ENCODE measurements around the gene ADCY3.

Gene ADCY3

DNA sequence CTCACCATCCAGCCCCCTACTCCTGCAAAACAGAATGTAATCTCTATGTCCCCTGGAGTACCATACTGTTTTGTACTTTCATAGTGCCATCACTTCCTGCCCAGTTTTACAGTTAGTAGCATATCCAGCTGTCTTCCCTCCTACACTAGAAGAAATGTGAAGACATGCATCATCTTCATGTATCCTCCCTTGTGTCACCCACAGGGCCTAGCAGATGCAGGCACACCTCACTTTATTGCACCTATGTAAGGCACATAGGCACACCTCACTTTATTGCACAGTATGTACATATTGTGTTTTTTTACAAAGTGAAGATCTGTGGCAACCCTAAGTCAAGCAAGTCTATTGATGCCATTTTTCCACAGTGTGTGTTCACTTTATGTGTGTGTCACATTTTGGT is 39.7 kb upstream of the ADCY3 start:
- Histone ChIP-seq H3K27ac (ENCODE audit: low read length) (no peak overlapping the region), H3K9ac (ENCODE audit: low read depth, low read length) (no peak overlapping the region), H3K36me3 (ENCODE audit: insufficient read depth, low read length) (peaks cover 95% of the 10 kb centered on the region), H3K27me3 (ENCODE audit: insufficient read depth, low read length, poor library complexity) (no peaks in the 10 kb centered on the region), H3K4me3 (ENCODE audit: low read depth in 1 of 2, low read length in 2 of 2) (no peak overlapping the region), H4K20me1 (ENCODE audit: insufficient read depth, low read length) (no peaks in the 10 kb centered on the region), H3K79me2 (ENCODE audit: insufficient read depth, low read length) (0 out of 2 replicates have a peak, but pooled peaks cover 3% of the 10 kb centered on the region), H3K4me1 (ENCODE audit: insufficient read depth, low read length) (no peaks in the 10 kb centered on the region), H2AFZ (ENCODE audit: low read depth, low read length) (no peak overlapping the region), H3K4me2 (ENCODE audit: insufficient read depth, low read length) (no peak overlapping the region), H3K9me3 (ENCODE audit: insufficient read depth, low read length, severe bottlenecking) (peaks cover 12% of the 10 kb centered on the region)
- ATAC-seq (ENCODE audit: insufficient read depth, low read depth) (no peak), DNase-seq (no peak)
- TF ChIP-seq, protein P1, sequence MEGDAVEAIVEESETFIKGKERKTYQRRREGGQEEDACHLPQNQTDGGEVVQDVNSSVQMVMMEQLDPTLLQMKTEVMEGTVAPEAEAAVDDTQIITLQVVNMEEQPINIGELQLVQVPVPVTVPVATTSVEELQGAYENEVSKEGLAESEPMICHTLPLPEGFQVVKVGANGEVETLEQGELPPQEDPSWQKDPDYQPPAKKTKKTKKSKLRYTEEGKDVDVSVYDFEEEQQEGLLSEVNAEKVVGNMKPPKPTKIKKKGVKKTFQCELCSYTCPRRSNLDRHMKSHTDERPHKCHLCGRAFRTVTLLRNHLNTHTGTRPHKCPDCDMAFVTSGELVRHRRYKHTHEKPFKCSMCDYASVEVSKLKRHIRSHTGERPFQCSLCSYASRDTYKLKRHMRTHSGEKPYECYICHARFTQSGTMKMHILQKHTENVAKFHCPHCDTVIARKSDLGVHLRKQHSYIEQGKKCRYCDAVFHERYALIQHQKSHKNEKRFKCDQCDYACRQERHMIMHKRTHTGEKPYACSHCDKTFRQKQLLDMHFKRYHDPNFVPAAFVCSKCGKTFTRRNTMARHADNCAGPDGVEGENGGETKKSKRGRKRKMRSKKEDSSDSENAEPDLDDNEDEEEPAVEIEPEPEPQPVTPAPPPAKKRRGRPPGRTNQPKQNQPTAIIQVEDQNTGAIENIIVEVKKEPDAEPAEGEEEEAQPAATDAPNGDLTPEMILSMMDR (IDR thresholded peaks at IDR 0.05; ENCODE audit: borderline replicate concordance, extremely low read depth, low read length, poor library complexity, severe bottlenecking) = no peak
- no peak for TF ChIP-seq EZH2 (IDR thresholded peaks at IDR 0.05; ENCODE audit: borderline replicate concordance, low read depth, low read length, severe bottlenecking)

- Histone ChIP-seq H3K9ac (ENCODE audit: low read depth, low read length) (no peak overlapping the region), H3K4me1 (ENCODE audit: insufficient read depth, low read length) (no peaks in the 10 kb centered on the region), H4K20me1 (ENCODE audit: insufficient read depth, low read length) (no peaks in the 10 kb centered on the region), H2AFZ (ENCODE audit: low read depth, low read length) (no peak overlapping the region), H3K79me2 (ENCODE audit: insufficient read depth, low read length) (0 out of 2 replicates have a peak, but pooled peaks cover 3% of the 10 kb centered on the region), H3K4me3 (ENCODE audit: low read depth in 1 of 2, low read length in 2 of 2) (no peak overlapping the region), H3K27ac (ENCODE audit: low read length) (no peak overlapping the region), H3K9me3 (ENCODE audit: insufficient read depth, low read length, severe bottlenecking) (peaks cover 12% of the 10 kb centered on the region), H3K27me3 (ENCODE audit: insufficient read depth, low read length, poor library complexity) (no peaks in the 10 kb centered on the region), H3K4me2 (ENCODE audit: insufficient read depth, low read length) (no peak overlapping the region), H3K36me3 (ENCODE audit: insufficient read depth, low read length) (peaks cover 97% of the 10 kb centered on the region)
- DNase-seq = no peak
- TF ChIP-seq EZH2 (IDR thresholded peaks at IDR 0.05; ENCODE audit: borderline replicate concordance, low read depth, low read length, severe bottlenecking) = no peak
- TF ChIP-seq, protein P1 (IDR thresholded peaks at IDR 0.05; ENCODE audit: borderline replicate concordance, extremely low read depth, low read length, poor library complexity, severe bottlenecking) = no peak
- no peak for ATAC-seq (ENCODE audit: insufficient read depth, low read depth)
Measured at GRCh38 chr2:24958411-24958935, 38.4 kb upstream of the ADCY3 start.

- Histone ChIP-seq H3K4me2 (ENCODE audit: insufficient read depth, low read length) (no peak overlapping the region), H2AFZ (ENCODE audit: low read depth, low read length) (no peak overlapping the region), H3K9ac (ENCODE audit: low read depth, low read length) (no peak overlapping the region), H3K36me3 (ENCODE audit: insufficient read depth, low read length) (peaks cover 94% of the 10 kb centered on the region), H4K20me1 (ENCODE audit: insufficient read depth, low read length) (no peaks in the 10 kb centered on the region), H3K4me1 (ENCODE audit: insufficient read depth, low read length) (no peaks in the 10 kb centered on the region), H3K27ac (ENCODE audit: low read length) (no peak overlapping the region), H3K4me3 (ENCODE audit: low read depth in 1 of 2, low read length in 2 of 2) (no peak overlapping the region), H3K27me3 (ENCODE audit: insufficient read depth, low read length, poor library complexity) (no peaks in the 10 kb centered on the region), H3K79me2 (ENCODE audit: insufficient read depth, low read length) (0 out of 2 replicates have a peak, but pooled peaks cover 3% of the 10 kb centered on the region), H3K9me3 (ENCODE audit: insufficient read depth, low read length, severe bottlenecking) (peaks cover 12% of the 10 kb centered on the region)
- TF ChIP-seq EZH2 (IDR thresholded peaks at IDR 0.05; ENCODE audit: borderline replicate concordance, low read depth, low read length, severe bottlenecking) = no peak
- TF ChIP-seq, protein P1 (IDR thresholded peaks at IDR 0.05; ENCODE audit: borderline replicate concordance, extremely low read depth, low read length, poor library complexity, severe bottlenecking) = no peak
- DNase-seq (no peak), ATAC-seq (ENCODE audit: insufficient read depth, low read depth) (no peak)
Measured at GRCh38 chr2:24957976-24958375, 37.9 kb upstream of the ADCY3 start.

All from DND-41 (cell line).